Measurements from ENCODE around the gene PLXNA4.

DNA sequence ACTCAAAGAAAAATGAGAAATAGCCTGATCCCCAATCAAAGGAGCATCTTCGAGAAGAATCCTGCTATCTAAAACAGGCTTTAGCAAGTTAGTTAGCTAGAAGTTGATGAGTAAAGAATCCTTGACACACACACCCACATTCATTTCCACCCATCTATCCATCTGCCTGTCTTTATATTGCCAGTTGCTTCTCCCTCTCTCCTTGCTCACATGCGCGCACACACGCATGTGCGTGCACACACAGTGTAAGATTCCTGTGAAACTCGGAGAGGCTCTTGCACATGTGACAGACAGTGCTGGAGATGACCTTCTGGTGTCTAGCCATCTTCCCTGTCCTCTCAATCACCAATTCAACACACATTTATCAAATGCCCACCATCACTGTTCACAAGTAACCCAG is 393.3 kb downstream of the PLXNA4 start:
- TF ChIP-seq GATA2 (IDR thresholded peaks at IDR 0.05; ENCODE audit: low read depth, low read length) (no peak), GATA3 (IDR thresholded peaks at IDR 0.05; ENCODE audit: low read depth, low read length) (no peak)

Measured in SH-SY5Y (cell line).